HCT116 (cell line): ENCODE data around the gene MPPED1. TPM values are rescaled to one million over a fixed set of nuclear protein-coding genes. Genes with fewer than 3 reads are reported as not detected.

Source experiments
- ATAC-seq: fragments of 200-7000 bp; cut with Tn5 transposase; 2 replicates; pipeline ENCODE4 v1.9.1; 2020; ENCODE audit warnings: mild to moderate bottlenecking, moderate library complexity
- BruUV-seq: library from RNA; stranded (reverse); fragments of 400-500 nt; replicated peaks from 2 replicates; lab custom pipeline; 2021; lab: Mats Ljungman, UMichigan
- CTCF ChIA-PET: fragments of 300-600 bp; sonication (Branson Sonifier 250); formaldehyde crosslinking; loops from one replicate; lab custom pipeline; 2021; ENCODE audit warnings: antibody characterized with exemption; lab: Charles Lee
- POLR2A ChIA-PET: fragments of 300-600, 350-600 bp; sonication (Branson Sonifier 250); formaldehyde crosslinking; loops from one replicate; lab custom pipeline; 2021; ENCODE audit warnings: antibody characterized with exemption; lab: Charles Lee
- RAD21 ChIA-PET, 2 experiments: fragments of 300-600 bp; sonication (Branson Sonifier 250); formaldehyde crosslinking; loops; one replicate each; lab custom pipeline; 2023; ENCODE audit warnings: low total read pairs in 2 of 2; ENCODE audit not compliant: uncharacterized antibody in 2 of 2, unreplicated experiment in 2 of 2, low non-redundant PET in 1 of 2; lab: Charles Lee
- DNase-seq: peaks from one replicate; pipeline ENCODE4 v3.0.0-alpha.2; 2010; ENCODE audit warnings: low read depth, low spot score
- H2AFZ ChIP-seq: fragments of 200-600 bp; shearing (Covaris generic), sonication (generic); 2 replicates; pipeline ENCODE4 v1.6.1; 2017; ENCODE audit warnings: low read depth, mixed run types, mixed read lengths, antibody characterized with exemption, low read length; ENCODE audit not compliant: poor library complexity, severe bottlenecking
- H3K27ac ChIP-seq: 2 replicates; pipeline ENCODE4 v1.5.1; 2012; ENCODE audit warnings: low read depth, low read length
- H3K27me3 ChIP-seq: fragments of 200-600 bp; sonication (generic); 2 replicates; pipeline ENCODE4 v1.6.1; 2016; ENCODE audit warnings: mixed run types, low read length, mixed read lengths; ENCODE audit not compliant: insufficient read depth
- H3K36me3 ChIP-seq, 2 experiments: fragments of 200-500 bp in 1 of 2; fragments of 200-600 bp in 1 of 2; sonication (Bioruptor generic) in 1 of 2; sonication (generic) in 1 of 2; 2 replicates each; pipeline versions ENCODE4 v1.5.1 to v1.6.1; 2014 to 2016; ENCODE audit warnings: low read length in 2 of 2, inconsistent platforms in 1 of 2, mixed read lengths in 1 of 2, mixed run types in 1 of 2; ENCODE audit not compliant: insufficient read depth in 2 of 2, control insufficient read depth in 1 of 2
- H3K4me1 ChIP-seq, 2 experiments: fragments of 200-600 bp in 1 of 2; sonication (generic) in 1 of 2; 2 replicates each; pipeline versions ENCODE4 v1.5.1 to v1.6.1; 2012 to 2017; ENCODE audit warnings: low read length in 2 of 2, inconsistent platforms in 1 of 2, mild to moderate bottlenecking in 1 of 2, mixed read lengths in 1 of 2, mixed run types in 1 of 2, moderate library complexity in 1 of 2; ENCODE audit not compliant: insufficient read depth in 2 of 2, control insufficient read depth in 1 of 2
- H3K4me2 ChIP-seq: fragments of 200-600 bp; sonication (generic); 2 replicates; pipeline ENCODE4 v1.6.1; 2017; ENCODE audit warnings: mixed run types, low read length, mixed read lengths
- H3K4me3 ChIP-seq, 2 experiments: fragments of 200-600 bp in 1 of 2; sonication (generic) in 1 of 2; replicated peaks in 1 of 2; 2 replicates each; pipeline ENCODE4 v1.5.1; 2011 to 2016; ENCODE audit warnings: low read length in 2 of 2, control low read depth in 1 of 2, low read depth in 1 of 2, mild to moderate bottlenecking in 1 of 2, mixed read lengths in 1 of 2, mixed run types in 1 of 2
- H3K79me2 ChIP-seq: fragments of 200-600 bp; sonication (generic); 2 replicates; pipeline ENCODE4 v1.6.1; 2017; ENCODE audit warnings: mild to moderate bottlenecking, mixed run types, low read length, moderate library complexity, mixed read lengths; ENCODE audit not compliant: insufficient read depth
- H3K9ac ChIP-seq: fragments of 200-600 bp; sonication (generic); 2 replicates; pipeline ENCODE4 v1.6.1; 2016; ENCODE audit warnings: low read length, mixed read lengths
- H3K9me2 ChIP-seq: fragments of 200-600 bp; sonication (generic), shearing (Covaris generic); 2 replicates; pipeline ENCODE4 v1.6.1; 2017; ENCODE audit warnings: mixed run types, mild to moderate bottlenecking, moderate library complexity; ENCODE audit not compliant: insufficient read depth
- H3K9me3 ChIP-seq, 2 experiments: fragments of 200-500 bp in 1 of 2; fragments of 200-600 bp in 1 of 2; sonication (Bioruptor generic) in 1 of 2; sonication (generic) in 1 of 2; 2 replicates each; pipeline ENCODE4 v1.6.1; 2014 to 2017; ENCODE audit warnings: low read length in 2 of 2, mixed read lengths in 2 of 2, inconsistent platforms in 1 of 2, low read depth in 1 of 2, mild to moderate bottlenecking in 1 of 2, mixed run types in 1 of 2, moderate library complexity in 1 of 2; ENCODE audit not compliant: control insufficient read depth in 1 of 2, insufficient read depth in 1 of 2
- H4K20me1 ChIP-seq: fragments of 200-600 bp; sonication (generic), shearing (Covaris generic); 2 replicates; pipeline ENCODE4 v1.6.1; 2017; ENCODE audit warnings: mixed run types, mild to moderate bottlenecking, moderate library complexity; ENCODE audit not compliant: insufficient read depth
- CBX3 ChIP-seq: IDR thresholded peaks from 2 replicates; pipeline ENCODE4 v1.6.1; 2012; ENCODE audit warnings: low read depth
- CEBPB ChIP-seq: IDR thresholded peaks from 2 replicates; pipeline ENCODE4 v1.6.1; 2012; ENCODE audit warnings: low read depth
- EGR1 ChIP-seq: IDR thresholded peaks from 2 replicates; pipeline ENCODE4 v1.6.1; 2012; ENCODE audit warnings: low read depth
- ELF1 ChIP-seq: IDR thresholded peaks from 2 replicates; pipeline ENCODE4 v1.6.1; 2012; ENCODE audit warnings: low read depth, borderline replicate concordance
- EZH2 ChIP-seq: fragments of 200-600 bp; sonication (generic); IDR thresholded peaks from 2 replicates; pipeline ENCODE4 v1.6.1; 2017; ENCODE audit warnings: antibody characterized with exemption, mixed run types
- EZH2phosphoT487 ChIP-seq: fragments of 200-600 bp; IDR thresholded peaks from 2 replicates; pipeline ENCODE4 v1.6.1; 2018; ENCODE audit warnings: antibody characterized with exemption, borderline replicate concordance
- JUND ChIP-seq: IDR thresholded peaks from 2 replicates; pipeline ENCODE4 v1.6.1; 2012
- POLR2A ChIP-seq: IDR thresholded peaks from 2 replicates; pipeline ENCODE4 v1.7.0; 2011; ENCODE audit warnings: borderline replicate concordance; ENCODE audit not compliant: insufficient read depth, insufficient read length; ENCODE audit errors: extremely low read depth
- POLR2AphosphoS5 ChIP-seq: IDR thresholded peaks from 2 replicates; pipeline ENCODE4 v1.6.1; 2011; ENCODE audit warnings: mild to moderate bottlenecking, low read depth, low read length, moderate library complexity
- RAD21 ChIP-seq: IDR thresholded peaks from 2 replicates; pipeline ENCODE4 v1.6.1; 2012; ENCODE audit warnings: low read depth, mild to moderate bottlenecking
- SP1 ChIP-seq: IDR thresholded peaks from 2 replicates; pipeline ENCODE4 v1.6.1; 2012; ENCODE audit warnings: low read depth
- TCF7L2 ChIP-seq: IDR thresholded peaks from 2 replicates; pipeline ENCODE4 v1.7.0; 2011; ENCODE audit warnings: borderline replicate concordance, inconsistent platforms; ENCODE audit not compliant: insufficient read depth, insufficient read length; ENCODE audit errors: extremely low read depth
- YY1 ChIP-seq: IDR thresholded peaks from 2 replicates; pipeline ENCODE4 v1.6.1; 2011; ENCODE audit warnings: low read length, low read depth, moderate library complexity, mild to moderate bottlenecking; ENCODE audit not compliant: insufficient replicate concordance; ENCODE audit errors: extremely low read depth
- ZNF274 ChIP-seq: fragments of 200-500 bp; sonication (Bioruptor generic); IDR thresholded peaks from 2 replicates; pipeline ENCODE4 v1.6.1; 2014; ENCODE audit warnings: mild to moderate bottlenecking, low read depth, low read length, inconsistent platforms
- intact Hi-C: fragments of 100-400 bp; cut with micrococcal nuclease; formaldehyde crosslinking; loops from 2 replicates; pipeline ENCODE4 v1.10.0; 2022
- total RNA-seq: library from RNA; stranded (reverse); gene quantifications from one replicate; pipeline ENCODE4 v1.2.1, GENCODE V29; 2021; ENCODE audit not compliant: unreplicated experiment
- TF ChIP-seq, protein P1 (sequence below): IDR thresholded peaks from 2 replicates; pipeline ENCODE4 v1.6.1; 2012
- TF ChIP-seq, protein P2 (sequence below), 3 experiments: fragments of 200-600 bp in 1 of 3; sonication (generic) in 1 of 3; IDR thresholded peaks in 2 of 3; conservative IDR thresholded peaks in 1 of 3; 2 replicates each; pipeline ENCODE4 v1.5.1; 2012 to 2017; ENCODE audit warnings: low read depth in 2 of 3, low read length in 2 of 3, antibody characterized with exemption in 1 of 3, borderline replicate concordance in 1 of 3, control low read depth in 1 of 3, mild to moderate bottlenecking in 1 of 3, mixed read lengths in 1 of 3, mixed run types in 1 of 3, moderate library complexity in 1 of 3; ENCODE audit not compliant: insufficient read depth in 1 of 3

MPPED1 gene
- total RNA-seq, 1 experiment from 2014 or later, result not detected

GRCh38 chr22:43542681-43543521 is 131.1 kb downstream of the MPPED1 start:
- intact Hi-C loops, result no loop called here
- H3K79me2 ChIP-seq, result no peaks in the 10 kb centered on the region
- ChIA-PET POLR2A (no interaction called here), RAD21 (no interaction called here), CTCF (no interaction called here)
- H3K36me3 ChIP-seq, result no peaks in the 10 kb centered on the region
- H2AFZ ChIP-seq, result no peak overlapping the region
- ATAC-seq (no peak), DNase-seq (no peak)
- BruUV-seq, result no TSS peak
- H3K9me3 ChIP-seq, result no peaks in the 10 kb centered on the region
- no peak overlapping the region for H3K4me3 ChIP-seq
- TF ChIP-seq RAD21 (no peak), ELF1 (no peak), CEBPB (no peak), TCF7L2 (no peak), SP1 (no peak)
- H3K27ac ChIP-seq, result no peak overlapping the region
- H3K4me1 ChIP-seq, result no peaks in the 10 kb centered on the region
- H3K9me2 ChIP-seq, result no peaks in the 10 kb centered on the region
- H3K4me2 ChIP-seq, result no peak overlapping the region
- H4K20me1 ChIP-seq, result no peaks in the 10 kb centered on the region
- peaks cover 34% of the 10 kb centered on the region for H3K27me3 ChIP-seq
- H3K9ac ChIP-seq, result no peak overlapping the region

- Histone ChIP-seq H3K9me3 (no peaks in the 10 kb centered on the region), H3K4me2 (no peak overlapping the region), H3K27me3 (peaks cover 29% of the 10 kb centered on the region), H3K79me2 (no peaks in the 10 kb centered on the region), H3K36me3 (no peaks in the 10 kb centered on the region), H3K9me2 (no peaks in the 10 kb centered on the region), H4K20me1 (no peaks in the 10 kb centered on the region), H3K9ac (no peak overlapping the region), H3K27ac (no peak overlapping the region), H2AFZ (no peak overlapping the region), H3K4me3 (no peak overlapping the region), H3K4me1 (no peaks in the 10 kb centered on the region)
- DNase-seq, result no peak
- BruUV-seq, result no TSS peak
- intact Hi-C loops, result no loop called here
- ATAC-seq, result no peak
- TF ChIP-seq EZH2phosphoT487 (no peak), YY1 (no peak), JUND (no peak), POLR2A (no peak), CEBPB (no peak), TCF7L2 (no peak), EZH2 (no peak), ZNF274 (no peak), CBX3 (no peak), EGR1 (no peak), POLR2AphosphoS5 (no peak)
- TF ChIP-seq, protein P1, sequence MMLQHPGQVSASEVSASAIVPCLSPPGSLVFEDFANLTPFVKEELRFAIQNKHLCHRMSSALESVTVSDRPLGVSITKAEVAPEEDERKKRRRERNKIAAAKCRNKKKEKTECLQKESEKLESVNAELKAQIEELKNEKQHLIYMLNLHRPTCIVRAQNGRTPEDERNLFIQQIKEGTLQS, result no peak
- TF ChIP-seq, protein P2, sequence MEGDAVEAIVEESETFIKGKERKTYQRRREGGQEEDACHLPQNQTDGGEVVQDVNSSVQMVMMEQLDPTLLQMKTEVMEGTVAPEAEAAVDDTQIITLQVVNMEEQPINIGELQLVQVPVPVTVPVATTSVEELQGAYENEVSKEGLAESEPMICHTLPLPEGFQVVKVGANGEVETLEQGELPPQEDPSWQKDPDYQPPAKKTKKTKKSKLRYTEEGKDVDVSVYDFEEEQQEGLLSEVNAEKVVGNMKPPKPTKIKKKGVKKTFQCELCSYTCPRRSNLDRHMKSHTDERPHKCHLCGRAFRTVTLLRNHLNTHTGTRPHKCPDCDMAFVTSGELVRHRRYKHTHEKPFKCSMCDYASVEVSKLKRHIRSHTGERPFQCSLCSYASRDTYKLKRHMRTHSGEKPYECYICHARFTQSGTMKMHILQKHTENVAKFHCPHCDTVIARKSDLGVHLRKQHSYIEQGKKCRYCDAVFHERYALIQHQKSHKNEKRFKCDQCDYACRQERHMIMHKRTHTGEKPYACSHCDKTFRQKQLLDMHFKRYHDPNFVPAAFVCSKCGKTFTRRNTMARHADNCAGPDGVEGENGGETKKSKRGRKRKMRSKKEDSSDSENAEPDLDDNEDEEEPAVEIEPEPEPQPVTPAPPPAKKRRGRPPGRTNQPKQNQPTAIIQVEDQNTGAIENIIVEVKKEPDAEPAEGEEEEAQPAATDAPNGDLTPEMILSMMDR (IDR thresholded peaks at IDR 0.05 in 2 of 3, conservative IDR thresholded peaks at IDR 0.05 in 1 of 3; ENCODE audit: borderline replicate concordance in 1 of 3, insufficient read depth in 1 of 3, low read depth in 2 of 3, low read length in 2 of 3), result no peak
- ChIA-PET CTCF (no interaction called here), RAD21 (no interaction called here), POLR2A (no interaction called here)
Observed at GRCh38 chr22:43543522-43544288, 131.9 kb downstream of the MPPED1 start.
